Caco-2 (cell line): Measurements from ENCODE around the gene HOXD8. TPM values are rescaled to one million over a fixed set of nuclear protein-coding genes. Genes with fewer than 3 reads are reported as not detected.

Experiments used
- BruUV-seq: library from RNA; stranded (reverse); fragments of 400-500 nt; replicated peaks from 2 replicates; lab custom pipeline; 2021; lab: Mats Ljungman, UMichigan
- CTCF ChIA-PET: fragments of 300-600 bp; sonication (Branson Sonifier 250); formaldehyde crosslinking; loops from one replicate; lab custom pipeline; 2022; ENCODE audit warnings: antibody characterized with exemption; lab: Charles Lee
- POLR2A ChIA-PET: fragments of 300-600 bp; sonication (Branson Sonifier 250); formaldehyde crosslinking; loops from one replicate; lab custom pipeline; 2022; ENCODE audit warnings: antibody characterized with exemption; lab: Charles Lee
- DNase-seq, 2 experiments: peaks; one replicate each; pipeline versions ENCODE4 v3.0.0 to v3.0.0-alpha.2; 2020 to 2022
- H3K27me3 ChIP-seq: replicated peaks from 2 replicates; pipeline ENCODE4 v1.6.0; 2011; ENCODE audit warnings: low read length; ENCODE audit not compliant: control insufficient read depth, insufficient read depth
- H3K36me3 ChIP-seq: 2 replicates; pipeline ENCODE4 v1.5.1; 2011; ENCODE audit warnings: low read length; ENCODE audit not compliant: control insufficient read depth, insufficient read depth
- H3K4me1 ChIP-seq: fragments of 250-450 bp; sonication (Bioruptor Pico); 2 replicates; pipeline ENCODE4 v1.5.1; 2020; ENCODE audit warnings: mild to moderate bottlenecking
- H3K4me3 ChIP-seq: 2 replicates; pipeline ENCODE4 v1.5.1; 2011; ENCODE audit warnings: low read depth, mild to moderate bottlenecking, control low read depth, low read length
- H3K9me3 ChIP-seq: fragments of 250-450 bp; sonication (Bioruptor Pico); 2 replicates; pipeline ENCODE4 v1.5.1; 2020; ENCODE audit warnings: mild to moderate bottlenecking, moderate library complexity
- H3K27ac Mint-ChIP-seq: one replicate; pipeline ENCODE4 v1.8.0; 2022; ENCODE audit warnings: mixed read lengths; ENCODE audit not compliant: unreplicated experiment
- H3K27me3 Mint-ChIP-seq: one replicate; pipeline ENCODE4 v1.8.0; 2022; ENCODE audit warnings: mixed read lengths; ENCODE audit not compliant: insufficient read depth, unreplicated experiment
- H3K36me3 Mint-ChIP-seq: one replicate; pipeline ENCODE4 v1.8.0; 2022; ENCODE audit warnings: mild to moderate bottlenecking, mixed read lengths; ENCODE audit not compliant: insufficient read depth, unreplicated experiment
- H3K4me1 Mint-ChIP-seq: one replicate; pipeline ENCODE4 v1.8.0; 2022; ENCODE audit warnings: low read depth, mixed read lengths; ENCODE audit not compliant: unreplicated experiment
- H3K4me3 Mint-ChIP-seq: one replicate; pipeline ENCODE4 v1.8.0; 2022; ENCODE audit warnings: mild to moderate bottlenecking, moderate library complexity, mixed read lengths; ENCODE audit not compliant: unreplicated experiment
- H3K9me3 Mint-ChIP-seq: one replicate; pipeline ENCODE4 v1.8.0; 2022; ENCODE audit warnings: mixed read lengths; ENCODE audit not compliant: unreplicated experiment
- intact Hi-C: fragments of 100-400 bp; cut with micrococcal nuclease; formaldehyde crosslinking; loops from one replicate; pipeline ENCODE4 v1.10.0; 2022; ENCODE audit not compliant: unreplicated experiment
- total RNA-seq: library from RNA; stranded (reverse); gene quantifications from 2 replicates; pipeline ENCODE4 v1.2.3, GENCODE V29; 2022
- TF ChIP-seq, protein P1 (sequence below), 2 experiments: fragments of 200-600 bp in 1 of 2; IDR thresholded peaks; 1 replicate in 1 of 2; 2 replicates in 1 of 2; pipeline versions ENCODE4 v1.5.1 to v1.8.0; 2011 to 2022; ENCODE audit warnings: antibody characterized with exemption in 1 of 2, control low read depth in 1 of 2, inconsistent platforms in 1 of 2, low read depth in 1 of 2, low read length in 1 of 2, mild to moderate bottlenecking in 1 of 2, moderate library complexity in 1 of 2; ENCODE audit not compliant: insufficient read depth in 1 of 2, severe bottlenecking in 1 of 2, unreplicated experiment in 1 of 2

HOXD8 gene
- total RNA-seq, 1 experiment from 2014 or later = not detected

DNA sequence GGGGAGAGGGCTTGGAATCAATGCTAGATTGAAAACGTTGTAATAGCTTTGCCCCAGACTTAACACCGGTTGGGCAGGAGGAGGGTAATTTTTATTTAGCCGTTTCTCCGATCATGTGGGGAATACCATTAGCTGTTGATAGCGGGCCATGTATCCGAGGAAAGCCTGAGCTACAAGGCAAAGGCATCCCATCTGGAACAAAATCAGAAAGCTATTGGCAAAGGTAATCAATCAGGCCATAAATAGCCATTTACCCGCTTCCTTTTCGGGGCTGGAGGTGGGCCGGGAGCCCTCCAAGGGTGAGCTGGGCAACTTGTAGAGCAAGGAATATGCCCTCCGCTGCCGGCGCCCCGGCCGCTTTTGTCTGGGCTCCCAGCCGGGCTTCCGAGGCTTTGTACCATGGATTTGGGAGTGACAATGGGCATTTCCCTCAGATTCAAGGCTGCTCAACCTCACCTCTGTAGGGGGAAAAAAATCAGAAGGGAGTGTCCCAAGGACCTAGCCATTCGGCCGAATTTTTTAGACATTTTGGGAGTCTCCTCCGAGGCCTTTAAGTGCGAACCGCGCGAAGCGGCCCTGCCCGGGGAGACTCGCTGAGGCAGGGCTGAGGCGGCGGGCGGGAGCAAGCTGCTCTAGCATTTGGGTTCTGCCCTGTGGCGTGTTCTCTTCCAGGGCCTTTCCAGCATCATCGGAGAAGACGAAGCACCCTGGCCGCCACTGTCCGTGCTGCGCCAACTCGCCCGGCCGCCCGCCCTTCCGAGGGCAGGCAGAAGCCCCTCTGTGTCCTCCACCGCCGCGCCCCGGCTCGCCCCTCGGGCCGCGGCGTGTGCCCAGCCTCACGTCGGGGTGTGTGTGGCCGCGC lies 8.1 kb upstream of the HOXD8 start:
- TF ChIP-seq, protein P1, sequence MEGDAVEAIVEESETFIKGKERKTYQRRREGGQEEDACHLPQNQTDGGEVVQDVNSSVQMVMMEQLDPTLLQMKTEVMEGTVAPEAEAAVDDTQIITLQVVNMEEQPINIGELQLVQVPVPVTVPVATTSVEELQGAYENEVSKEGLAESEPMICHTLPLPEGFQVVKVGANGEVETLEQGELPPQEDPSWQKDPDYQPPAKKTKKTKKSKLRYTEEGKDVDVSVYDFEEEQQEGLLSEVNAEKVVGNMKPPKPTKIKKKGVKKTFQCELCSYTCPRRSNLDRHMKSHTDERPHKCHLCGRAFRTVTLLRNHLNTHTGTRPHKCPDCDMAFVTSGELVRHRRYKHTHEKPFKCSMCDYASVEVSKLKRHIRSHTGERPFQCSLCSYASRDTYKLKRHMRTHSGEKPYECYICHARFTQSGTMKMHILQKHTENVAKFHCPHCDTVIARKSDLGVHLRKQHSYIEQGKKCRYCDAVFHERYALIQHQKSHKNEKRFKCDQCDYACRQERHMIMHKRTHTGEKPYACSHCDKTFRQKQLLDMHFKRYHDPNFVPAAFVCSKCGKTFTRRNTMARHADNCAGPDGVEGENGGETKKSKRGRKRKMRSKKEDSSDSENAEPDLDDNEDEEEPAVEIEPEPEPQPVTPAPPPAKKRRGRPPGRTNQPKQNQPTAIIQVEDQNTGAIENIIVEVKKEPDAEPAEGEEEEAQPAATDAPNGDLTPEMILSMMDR (IDR thresholded peaks at IDR 0.05; ENCODE audit: insufficient read depth in 1 of 2, low read depth in 1 of 2, low read length in 1 of 2, severe bottlenecking in 1 of 2, unreplicated experiment in 1 of 2) = no peak
- H3K4me1 Mint-ChIP-seq = no peaks in the 10 kb centered on the region
- ChIA-PET POLR2A (no interaction called here), CTCF (interaction anchor here (0.6 to 2.2 kb wide), 4 partner anchors 9 to 533 kb away, joined by 3 to 7 read pairs (median 4); no protein-coding TSS in a partner anchor)
- no peak for DNase-seq
- intact Hi-C loops = loop anchor here (10.0 kb wide), 2 partner anchors 263 to 693 kb away; no protein-coding TSS in a partner anchor
- Histone ChIP-seq H3K9me3 (no peaks in the 10 kb centered on the region), H3K27me3 (peaks cover 11% of the 10 kb centered on the region), H3K4me3 (no peak overlapping the region), H3K4me1 (peaks cover 9% of the 10 kb centered on the region; the same call in 1 of the 2 replicates), H3K36me3 (no peaks in the 10 kb centered on the region)
- H3K9me3 Mint-ChIP-seq = no peaks in the 10 kb centered on the region
- no peaks in the 10 kb centered on the region for H3K36me3 Mint-ChIP-seq
- H3K27ac Mint-ChIP-seq = no peak overlapping the region
- no peak overlapping the region for H3K4me3 Mint-ChIP-seq
- peaks cover 69% of the 10 kb centered on the region for H3K27me3 Mint-ChIP-seq
- BruUV-seq = no TSS peak

DNA sequence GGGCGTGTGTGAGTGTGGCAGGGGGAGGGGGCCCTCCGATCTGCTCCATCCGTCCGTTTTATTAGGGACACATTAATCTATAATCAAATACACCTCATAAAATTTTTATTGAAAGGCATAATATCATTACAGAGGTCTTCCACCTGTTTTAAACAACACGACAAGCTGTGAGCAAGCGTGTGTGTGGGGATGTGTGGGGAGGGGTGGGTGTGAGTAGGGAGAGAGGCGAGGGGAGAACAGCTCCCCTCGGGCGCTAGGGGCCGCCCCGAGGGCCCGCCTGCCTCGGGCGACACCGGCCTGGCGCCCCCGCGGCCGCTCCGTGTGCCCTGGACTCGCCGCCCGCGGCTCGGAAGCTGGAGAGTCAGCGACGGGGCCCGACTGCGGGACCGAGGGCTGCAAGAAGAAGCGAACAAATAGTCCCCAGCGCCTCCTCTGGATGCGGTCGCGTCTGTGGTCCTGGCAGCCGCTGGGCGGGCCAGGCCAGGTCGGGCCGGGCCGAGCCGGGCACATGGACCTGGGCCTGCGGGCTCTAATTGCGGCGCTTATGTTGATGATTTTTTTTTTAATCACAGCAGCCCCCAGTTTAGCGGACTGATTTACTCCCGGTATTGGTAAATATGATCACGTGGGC lies 7.3 kb upstream of the HOXD8 start:
- ChIA-PET POLR2A (no interaction called here), CTCF (interaction anchor here (1.0 to 2.2 kb wide), 3 partner anchors 10 to 339 kb away, joined by 3 to 7 read pairs (median 5); no protein-coding TSS in a partner anchor)
- Mint-ChIP-seq H3K36me3 (no peaks in the 10 kb centered on the region), H3K27me3 (peaks cover 66% of the 10 kb centered on the region), H3K4me1 (no peaks in the 10 kb centered on the region), H3K4me3 (peak overlapping the region; percentile 72), H3K27ac (no peak overlapping the region), H3K9me3 (no peaks in the 10 kb centered on the region)
- DNase-seq = no peak
- H3K9me3 ChIP-seq = no peaks in the 10 kb centered on the region
- H3K4me3 ChIP-seq = peak overlapping the region; percentile 28
- H3K36me3 ChIP-seq = no peaks in the 10 kb centered on the region
- TF ChIP-seq, protein P1 (IDR thresholded peaks at IDR 0.05; ENCODE audit: insufficient read depth in 1 of 2, low read depth in 1 of 2, low read length in 1 of 2, severe bottlenecking in 1 of 2, unreplicated experiment in 1 of 2) = no peak
- H3K27me3 ChIP-seq = peaks cover 11% of the 10 kb centered on the region
- BruUV-seq = no TSS peak
- peaks cover 10% of the 10 kb centered on the region; the same call in 1 of the 2 replicates for H3K4me1 ChIP-seq
- intact Hi-C loops = loop anchor here (10.0 kb wide), 2 partner anchors 263 to 693 kb away; no protein-coding TSS in a partner anchor
